Vagina (tissue), 2 donors: ENCODE measurements around the gene ADAMTS19.

Experiments
- CTCF ChIP-seq, 3 experiments: fragments of 450-650 bp in 2 of 3; fragments of 200-600 bp in 1 of 3; sonication (generic) in 1 of 3; IDR thresholded peaks; one replicate each; pipeline ENCODE4 v1.5.1; 2017 to 2019; ENCODE audit warnings: antibody characterized with exemption in 3 of 3, mild to moderate bottlenecking in 2 of 3, moderate library complexity in 2 of 3
- POLR2A ChIP-seq, 2 donors: fragments of 450-650 bp; IDR thresholded peaks; one replicate each; pipeline ENCODE4 v1.6.1; 2017; ENCODE audit warnings: antibody characterized with exemption in 2 of 2, mild to moderate bottlenecking in 2 of 2, moderate library complexity in 2 of 2
- POLR2AphosphoS5 ChIP-seq, 2 donors: sonication (generic); formaldehyde crosslinking; IDR thresholded peaks; one replicate each; pipeline ENCODE4 v1.9.0; 2017; ENCODE audit warnings: antibody characterized with exemption in 2 of 2, mild to moderate bottlenecking in 2 of 2, low read depth in 1 of 2; ENCODE audit not compliant: insufficient read depth in 1 of 2

- TF ChIP-seq CTCF (IDR thresholded peaks at IDR 0.05) (no peak), POLR2A (IDR thresholded peaks at IDR 0.05) (no peak), POLR2AphosphoS5 (IDR thresholded peaks at IDR 0.05; ENCODE audit: insufficient read depth in 1 of 2, low read depth in 1 of 2) (no peak)
Observed at GRCh38 chr5:129672006-129672405, 211.9 kb downstream of the ADAMTS19 start.
